ENCODE data around the gene CATSPER3. TPM values are rescaled to one million over a fixed set of nuclear protein-coding genes. Genes with fewer than 3 reads are reported as not detected.

The CATSPER3 gene
- polyA plus RNA-seq, 1 donor (not counting 4 experiments of a cell fraction or from before 2014, with no cell fraction given) = 0.31 TPM

DNA sequence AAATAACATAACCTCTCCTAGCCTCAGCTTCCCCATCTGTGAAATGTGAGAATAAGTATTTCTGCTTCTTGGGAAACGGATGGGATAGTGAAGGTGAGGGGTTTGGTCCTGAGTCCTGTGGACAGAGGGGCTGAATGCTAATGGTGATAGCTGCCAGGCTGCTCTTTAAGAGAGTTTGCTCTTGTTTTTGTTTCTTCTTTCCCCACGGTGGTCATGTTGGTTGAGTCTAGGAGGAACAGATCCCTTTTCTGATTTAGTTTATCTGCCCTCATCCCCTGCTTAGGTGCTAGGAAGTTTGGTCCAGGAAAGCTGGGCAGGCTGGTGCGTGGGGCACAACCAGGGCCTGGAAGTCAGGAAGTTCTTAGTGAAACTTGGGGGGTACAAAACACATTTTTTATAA, 74.0 kb downstream of the CATSPER3 start:
- Histone ChIP-seq H3K79me2 (ENCODE audit: control insufficient read depth, insufficient read depth, low read length) (no peaks in the 10 kb centered on the region), H3K4me3 (ENCODE audit: control insufficient read depth in 2 of 3, extremely low read depth in 1 of 3, insufficient read depth in 2 of 3, low read depth in 1 of 3, low read length in 3 of 3) (no peak overlapping the region), H3K9ac (ENCODE audit: control insufficient read depth, extremely low read depth, insufficient read depth, low read length) (no peak overlapping the region), H3K4me1 (ENCODE audit: control insufficient read depth, extremely low read depth, insufficient read depth, low read length) (no peaks in the 10 kb centered on the region), H3K4me2 (ENCODE audit: control insufficient read depth, extremely low read depth, insufficient read depth, low read depth, low read length) (no peak overlapping the region), H4K20me1 (ENCODE audit: control insufficient read depth, extremely low read depth, insufficient read depth, low read length) (no peaks in the 10 kb centered on the region), H3K9me1 (ENCODE audit: control insufficient read depth, extremely low read depth, insufficient read depth, low read length) (no peaks in the 10 kb centered on the region), H3K9me3 (ENCODE audit: control insufficient read depth, low read depth, low read length) (no peaks in the 10 kb centered on the region), H3K27ac (ENCODE audit: control insufficient read depth, insufficient read depth, low read length) (no peak overlapping the region), H3K27me3 (ENCODE audit: control insufficient read depth, extremely low read depth, insufficient read depth, low read length) (peaks cover 98% of the 10 kb centered on the region), H3K36me3 (ENCODE audit: control insufficient read depth in 2 of 2, extremely low read depth in 1 of 2, insufficient read depth in 2 of 2, low read length in 2 of 2) (no peaks in the 10 kb centered on the region), H2AFZ (ENCODE audit: control insufficient read depth, low read length) (no peak overlapping the region)
- FAIRE-seq (no peak), DNase-seq (ENCODE audit: low read depth, low spot score) (no peak)
- no peak for TF ChIP-seq EZH2 (IDR thresholded peaks at IDR 0.05; ENCODE audit: low read length)
- TF ChIP-seq, protein P1, sequence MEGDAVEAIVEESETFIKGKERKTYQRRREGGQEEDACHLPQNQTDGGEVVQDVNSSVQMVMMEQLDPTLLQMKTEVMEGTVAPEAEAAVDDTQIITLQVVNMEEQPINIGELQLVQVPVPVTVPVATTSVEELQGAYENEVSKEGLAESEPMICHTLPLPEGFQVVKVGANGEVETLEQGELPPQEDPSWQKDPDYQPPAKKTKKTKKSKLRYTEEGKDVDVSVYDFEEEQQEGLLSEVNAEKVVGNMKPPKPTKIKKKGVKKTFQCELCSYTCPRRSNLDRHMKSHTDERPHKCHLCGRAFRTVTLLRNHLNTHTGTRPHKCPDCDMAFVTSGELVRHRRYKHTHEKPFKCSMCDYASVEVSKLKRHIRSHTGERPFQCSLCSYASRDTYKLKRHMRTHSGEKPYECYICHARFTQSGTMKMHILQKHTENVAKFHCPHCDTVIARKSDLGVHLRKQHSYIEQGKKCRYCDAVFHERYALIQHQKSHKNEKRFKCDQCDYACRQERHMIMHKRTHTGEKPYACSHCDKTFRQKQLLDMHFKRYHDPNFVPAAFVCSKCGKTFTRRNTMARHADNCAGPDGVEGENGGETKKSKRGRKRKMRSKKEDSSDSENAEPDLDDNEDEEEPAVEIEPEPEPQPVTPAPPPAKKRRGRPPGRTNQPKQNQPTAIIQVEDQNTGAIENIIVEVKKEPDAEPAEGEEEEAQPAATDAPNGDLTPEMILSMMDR (optimal IDR thresholded peaks at IDR 0.05 in 1 of 3, IDR thresholded peaks at IDR 0.05 in 1 of 3, conservative IDR thresholded peaks at IDR 0.05 in 1 of 3; ENCODE audit: extremely low read depth in 1 of 3, insufficient read depth in 2 of 3, low read length in 3 of 3) = no peak
- dilution Hi-C loops (cut with MboI; ENCODE audit: extremely low pct_ligation_motif_present, low sequenced_read_pairs) = no loop called here

DNA sequence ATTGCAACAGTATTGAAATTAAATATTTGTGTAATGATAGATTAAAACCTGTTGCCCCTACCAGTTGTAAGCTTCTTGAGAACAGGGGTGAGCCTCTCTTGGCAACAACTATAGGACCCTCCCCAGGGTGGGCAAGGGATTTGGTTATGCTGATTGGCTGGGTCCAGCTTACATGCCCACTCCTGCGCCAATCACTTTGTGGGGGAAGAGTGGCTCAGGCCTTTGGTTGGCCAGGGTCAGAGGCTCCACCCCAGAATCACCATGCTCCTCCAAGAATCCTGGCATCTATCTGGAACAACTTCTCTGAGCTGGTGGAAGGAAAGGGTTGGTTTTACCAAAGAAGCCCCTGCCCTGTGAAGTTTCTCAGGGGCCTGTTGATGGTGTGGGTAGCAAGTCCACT, 74.9 kb downstream of the CATSPER3 start:
- Histone ChIP-seq H3K4me1 (ENCODE audit: control insufficient read depth, extremely low read depth, insufficient read depth, low read length) (no peaks in the 10 kb centered on the region), H4K20me1 (ENCODE audit: control insufficient read depth, extremely low read depth, insufficient read depth, low read length) (no peaks in the 10 kb centered on the region), H3K4me3 (ENCODE audit: control insufficient read depth in 2 of 3, extremely low read depth in 1 of 3, insufficient read depth in 2 of 3, low read depth in 1 of 3, low read length in 3 of 3) (no peak overlapping the region), H3K79me2 (ENCODE audit: control insufficient read depth, insufficient read depth, low read length) (no peaks in the 10 kb centered on the region), H3K9me1 (ENCODE audit: control insufficient read depth, extremely low read depth, insufficient read depth, low read length) (no peaks in the 10 kb centered on the region), H3K4me2 (ENCODE audit: control insufficient read depth, extremely low read depth, insufficient read depth, low read depth, low read length) (no peak overlapping the region), H2AFZ (ENCODE audit: control insufficient read depth, low read length) (no peak overlapping the region), H3K9me3 (ENCODE audit: control insufficient read depth, low read depth, low read length) (no peaks in the 10 kb centered on the region), H3K27ac (ENCODE audit: control insufficient read depth, insufficient read depth, low read length) (no peak overlapping the region), H3K36me3 (ENCODE audit: control insufficient read depth in 2 of 2, extremely low read depth in 1 of 2, insufficient read depth in 2 of 2, low read length in 2 of 2) (no peaks in the 10 kb centered on the region), H3K27me3 (ENCODE audit: control insufficient read depth, extremely low read depth, insufficient read depth, low read length) (peaks cover 96% of the 10 kb centered on the region), H3K9ac (ENCODE audit: control insufficient read depth, extremely low read depth, insufficient read depth, low read length) (no peak overlapping the region)
- FAIRE-seq (no peak), DNase-seq (ENCODE audit: low read depth, low spot score) (no peak)
- TF ChIP-seq, protein P1 (optimal IDR thresholded peaks at IDR 0.05 in 1 of 3, IDR thresholded peaks at IDR 0.05 in 1 of 3, conservative IDR thresholded peaks at IDR 0.05 in 1 of 3; ENCODE audit: extremely low read depth in 1 of 3, insufficient read depth in 2 of 3, low read length in 3 of 3) = no peak
- peak; percentile 31 for TF ChIP-seq EZH2 (IDR thresholded peaks at IDR 0.05; ENCODE audit: low read length)
- dilution Hi-C loops (cut with MboI; ENCODE audit: extremely low pct_ligation_motif_present, low sequenced_read_pairs) = no loop called here
